ENCODE results near the gene LRP5. TPM values are rescaled to one million over a fixed set of nuclear protein-coding genes. Genes with fewer than 3 reads are reported as not detected.
A peak's percentile ranks its signal among the peaks of the same experiment; 100 is the strongest.

Gene LRP5
- total RNA-seq, 1 donor = 3.3 TPM

GRCh38 chr11:68271781-68272608, 40.4 kb upstream of the LRP5 start, which contains the start of gene C11orf24:
C11orf24 (minus strand) TSS chr11:68271973; CDS start chr11:68263767, 8,206 bp downstream.
- peak within 1 kb of the TSS; percentile 91 for H3K4me3 ChIP-seq (ENCODE audit: low read depth, low read length)
- DNase-seq (ENCODE audit: low read depth) = peak; percentile 87
- TF ChIP-seq CTCF (IDR thresholded peaks at IDR 0.05; ENCODE audit: insufficient read depth, low read length) = no peak

- no peak for DNase-seq (ENCODE audit: low read depth)
- peak overlapping the region; percentile 22 for H3K4me3 ChIP-seq (ENCODE audit: low read depth, low read length)
Observed at GRCh38 chr11:68273026-68273738, 39.2 kb upstream of the LRP5 start.

GRCh38 chr11:68274306-68274705, 38.1 kb upstream of the LRP5 start:
- DNase-seq (ENCODE audit: low read depth) = no peak
- no peak for TF ChIP-seq CTCF (IDR thresholded peaks at IDR 0.05; ENCODE audit: insufficient read depth, low read length)
- no peak overlapping the region for H3K4me3 ChIP-seq (ENCODE audit: low read depth, low read length)

More at GRCh38 chr11:68273026-68273738, 39.2 kb upstream of the LRP5 start:
- no peak for TF ChIP-seq CTCF (IDR thresholded peaks at IDR 0.05; ENCODE audit: insufficient read depth, low read length)

- no peak for TF ChIP-seq CTCF (IDR thresholded peaks at IDR 0.05; ENCODE audit: insufficient read depth, low read length)
- no peak for DNase-seq (ENCODE audit: low read depth)
- H3K4me3 ChIP-seq (ENCODE audit: low read depth, low read length) = no peak overlapping the region
Observed at GRCh38 chr11:68275721-68276507, 36.5 kb upstream of the LRP5 start.

GRCh38 chr11:68276861-68277260, 35.5 kb upstream of the LRP5 start:
- no peak overlapping the region for H3K4me3 ChIP-seq (ENCODE audit: low read depth, low read length)
- no peak for DNase-seq (ENCODE audit: low read depth)
- no peak for TF ChIP-seq CTCF (IDR thresholded peaks at IDR 0.05; ENCODE audit: insufficient read depth, low read length)

- DNase-seq (ENCODE audit: low read depth) = no peak
- TF ChIP-seq CTCF (IDR thresholded peaks at IDR 0.05; ENCODE audit: insufficient read depth, low read length) = no peak
- no peak overlapping the region for H3K4me3 ChIP-seq (ENCODE audit: low read depth, low read length)
Observed at GRCh38 chr11:68279676-68280075, 32.7 kb upstream of the LRP5 start.

Data from fibroblast of the aortic adventitia (primary cell).